ENCODE measurements around the gene LRP5. TPM values are rescaled to one million over a fixed set of nuclear protein-coding genes. Genes with fewer than 3 reads are reported as not detected.

Gene LRP5
- polyA plus RNA-seq, 3 donors, result 0.23 to 0.29 TPM; not detected in 1

DNA sequence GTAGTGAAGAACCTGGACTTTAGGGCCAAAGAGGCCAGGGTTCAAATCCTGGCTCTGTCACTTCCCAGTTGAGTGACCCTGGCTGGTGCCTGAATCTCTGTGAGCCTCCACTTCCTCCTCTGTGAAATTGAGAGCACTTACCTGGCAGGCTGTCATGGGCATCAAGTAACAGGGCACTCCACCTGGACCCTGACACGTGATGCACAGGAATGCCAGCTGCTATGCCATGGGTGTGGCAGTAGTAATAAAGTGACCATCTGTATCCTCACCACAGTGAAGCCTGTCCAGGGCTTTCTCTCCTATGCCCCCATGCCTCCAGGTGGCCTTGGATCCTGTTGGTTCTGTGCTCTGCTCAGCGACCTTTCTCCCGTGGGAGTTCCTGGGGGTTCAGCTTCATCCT is 118.4 kb downstream of the LRP5 start:
- intact Hi-C loops (cut with micrococcal nuclease), result no loop called here
- no peaks in the 10 kb centered on the region for H3K4me1 ChIP-seq (ENCODE audit: control insufficient read depth in 1 of 2, insufficient read depth in 2 of 2, low read length in 2 of 2)
- H3K36me3 Mint-ChIP-seq, result peaks cover 0 to 13% of the 10 kb centered on the region in 2 donors
- no peak overlapping the region for H3K4me3 ChIP-seq (replicated peaks in 1 of 3; ENCODE audit: low read depth in 2 of 3, low read length in 3 of 3)
- H2AFZ ChIP-seq (ENCODE audit: insufficient read depth, low read depth, low read length, poor library complexity, severe bottlenecking), result no peak overlapping the region
- TF ChIP-seq, protein P1, sequence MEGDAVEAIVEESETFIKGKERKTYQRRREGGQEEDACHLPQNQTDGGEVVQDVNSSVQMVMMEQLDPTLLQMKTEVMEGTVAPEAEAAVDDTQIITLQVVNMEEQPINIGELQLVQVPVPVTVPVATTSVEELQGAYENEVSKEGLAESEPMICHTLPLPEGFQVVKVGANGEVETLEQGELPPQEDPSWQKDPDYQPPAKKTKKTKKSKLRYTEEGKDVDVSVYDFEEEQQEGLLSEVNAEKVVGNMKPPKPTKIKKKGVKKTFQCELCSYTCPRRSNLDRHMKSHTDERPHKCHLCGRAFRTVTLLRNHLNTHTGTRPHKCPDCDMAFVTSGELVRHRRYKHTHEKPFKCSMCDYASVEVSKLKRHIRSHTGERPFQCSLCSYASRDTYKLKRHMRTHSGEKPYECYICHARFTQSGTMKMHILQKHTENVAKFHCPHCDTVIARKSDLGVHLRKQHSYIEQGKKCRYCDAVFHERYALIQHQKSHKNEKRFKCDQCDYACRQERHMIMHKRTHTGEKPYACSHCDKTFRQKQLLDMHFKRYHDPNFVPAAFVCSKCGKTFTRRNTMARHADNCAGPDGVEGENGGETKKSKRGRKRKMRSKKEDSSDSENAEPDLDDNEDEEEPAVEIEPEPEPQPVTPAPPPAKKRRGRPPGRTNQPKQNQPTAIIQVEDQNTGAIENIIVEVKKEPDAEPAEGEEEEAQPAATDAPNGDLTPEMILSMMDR (IDR thresholded peaks at IDR 0.05), result no peak
- H3K9me3 Mint-ChIP-seq, result peaks cover 19 to 27% (median 22%) of the 10 kb centered on the region in 7 donors
- H3K36me3 ChIP-seq (replicated peaks in 1 of 2; ENCODE audit: control insufficient read depth in 1 of 2, insufficient read depth in 2 of 2, low read length in 2 of 2), result no peaks in the 10 kb centered on the region
- H3K79me2 ChIP-seq (ENCODE audit: insufficient read depth, low read length), result no peaks in the 10 kb centered on the region
- H3K9ac ChIP-seq (ENCODE audit: insufficient read depth, low read length, poor library complexity, severe bottlenecking), result no peak overlapping the region
- DNase-seq, result no peak
- H3K4me2 ChIP-seq (replicated peaks; ENCODE audit: extremely low read depth, low read length, poor library complexity, severe bottlenecking), result no peak overlapping the region
- H3K4me1 Mint-ChIP-seq, result no peaks in the 10 kb centered on the region
- peaks cover 0 to 1% (median 0%) of the 10 kb centered on the region in 3 donors for H3K27me3 Mint-ChIP-seq (ENCODE audit: low read depth in 3 of 3)
- no peaks in the 10 kb centered on the region for H3K27me3 ChIP-seq (ENCODE audit: control insufficient read depth in 2 of 2, insufficient read depth in 2 of 2, low read length in 2 of 2)
- H4K20me1 ChIP-seq (ENCODE audit: insufficient read depth, low read length), result no peaks in the 10 kb centered on the region
- H3K27ac ChIP-seq (ENCODE audit: low read depth in 1 of 2, low read length in 2 of 2), result no peak overlapping the region
- H3K9me3 ChIP-seq (replicated peaks in 1 of 2; ENCODE audit: control insufficient read depth in 1 of 2, insufficient read depth in 1 of 2, low read length in 2 of 2), result peaks cover 12 to 26% of the 10 kb centered on the region in 2 donors
- no peak overlapping the region for H3K4me3 Mint-ChIP-seq
- H3K27ac Mint-ChIP-seq, result no peak overlapping the region
- no CpG with 5 or more reads among the region's 3 CpGs for WGBS (ENCODE audit: insufficient coverage)

DNA sequence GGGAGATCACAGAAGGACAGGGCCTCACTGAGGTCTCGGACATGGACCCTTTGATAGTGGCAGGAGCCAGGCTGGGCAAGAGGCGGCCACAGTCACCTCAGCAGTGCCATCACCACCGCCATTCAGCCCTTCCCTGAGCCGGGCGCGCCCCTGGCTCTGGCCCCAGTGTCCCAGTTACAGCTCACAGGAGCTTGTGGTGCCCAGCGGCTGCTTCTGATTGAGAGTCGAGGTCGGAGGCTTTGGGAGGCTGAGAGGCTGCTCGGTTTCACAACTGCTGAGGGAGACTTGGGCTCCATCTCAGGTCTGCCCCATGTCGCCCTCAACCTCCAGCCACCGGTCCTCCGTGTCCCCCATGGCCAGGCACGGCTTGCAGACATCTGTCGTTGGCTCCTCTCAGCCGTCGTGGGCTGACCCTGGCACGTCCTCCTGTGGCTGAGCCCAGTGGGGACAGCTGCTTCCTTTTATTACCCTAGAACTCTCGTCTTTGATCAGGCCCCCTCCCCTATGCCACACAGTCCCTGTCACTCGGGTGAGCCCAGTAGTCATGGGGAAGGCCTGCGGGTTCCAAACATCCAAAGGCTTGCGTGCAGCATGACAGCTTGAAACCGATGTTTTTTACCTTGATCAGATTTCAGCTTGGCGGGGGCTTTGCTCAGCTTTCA is 119.7 kb downstream of the LRP5 start:
- H3K9ac ChIP-seq (ENCODE audit: insufficient read depth, low read length, poor library complexity, severe bottlenecking), result no peak overlapping the region
- no peak overlapping the region for H3K4me3 ChIP-seq (replicated peaks in 1 of 3; ENCODE audit: low read depth in 2 of 3, low read length in 3 of 3)
- no peak overlapping the region for H3K4me2 ChIP-seq (replicated peaks; ENCODE audit: extremely low read depth, low read length, poor library complexity, severe bottlenecking)
- TF ChIP-seq, protein P1 (IDR thresholded peaks at IDR 0.05), result no peak
- H3K36me3 Mint-ChIP-seq, result peaks cover 0 to 9% of the 10 kb centered on the region in 2 donors
- peaks cover 12 to 23% of the 10 kb centered on the region in 2 donors for H3K9me3 ChIP-seq (replicated peaks in 1 of 2; ENCODE audit: control insufficient read depth in 1 of 2, insufficient read depth in 1 of 2, low read length in 2 of 2)
- peaks cover 19 to 26% (median 20%) of the 10 kb centered on the region in 7 donors for H3K9me3 Mint-ChIP-seq
- H3K4me3 Mint-ChIP-seq, result no peak overlapping the region
- H3K4me1 Mint-ChIP-seq, result peaks cover 2% of the 10 kb centered on the region
- no peak for DNase-seq
- no peaks in the 10 kb centered on the region for H3K36me3 ChIP-seq (replicated peaks in 1 of 2; ENCODE audit: control insufficient read depth in 1 of 2, insufficient read depth in 2 of 2, low read length in 2 of 2)
- 89% methylated on average over 24 of the region's 24 CpGs for WGBS (ENCODE audit: insufficient coverage)
- peaks cover 0 to 1% (median 0%) of the 10 kb centered on the region in 3 donors for H3K27me3 Mint-ChIP-seq (ENCODE audit: low read depth in 3 of 3)
- no peak overlapping the region for H2AFZ ChIP-seq (ENCODE audit: insufficient read depth, low read depth, low read length, poor library complexity, severe bottlenecking)
- H3K27ac Mint-ChIP-seq, result no peak overlapping the region
- no peak overlapping the region for H3K27ac ChIP-seq (ENCODE audit: low read depth in 1 of 2, low read length in 2 of 2)
- no peaks in the 10 kb centered on the region for H4K20me1 ChIP-seq (ENCODE audit: insufficient read depth, low read length)
- H3K79me2 ChIP-seq (ENCODE audit: insufficient read depth, low read length), result no peaks in the 10 kb centered on the region
- intact Hi-C loops (cut with micrococcal nuclease), result no loop called here
- peaks cover 3 to 4% of the 10 kb centered on the region in 2 donors for H3K4me1 ChIP-seq (ENCODE audit: control insufficient read depth in 1 of 2, insufficient read depth in 2 of 2, low read length in 2 of 2)
- H3K27me3 ChIP-seq (ENCODE audit: control insufficient read depth in 2 of 2, insufficient read depth in 2 of 2, low read length in 2 of 2), result no peaks in the 10 kb centered on the region

Data from CD14-positive monocyte (primary cell).